CMK (cell line): ENCODE data around the gene TNS2.
A peak's percentile ranks its signal among the peaks of the same experiment; 100 is the strongest.
"Not testable (repeated sequence)": the region's sequence is repeated elsewhere in the genome, so short reads cannot be mapped to it uniquely, and the experiment has no call there.

Experiments
- DNase-seq: peaks from one replicate; pipeline ENCODE4 v3.0.0-alpha.2; 2010; ENCODE audit warnings: low read depth

The TNS2 gene

GRCh38 chr12:53096089-53096741 is 46.4 kb downstream of the TNS2 start:
- DNase-seq: no peak

- no peak for DNase-seq
Measured at GRCh38 chr12:53096759-53097158, 46.9 kb downstream of the TNS2 start.

GRCh38 chr12:53097207-53097563 is 47.3 kb downstream of the TNS2 start:
- no peak for DNase-seq

GRCh38 chr12:53097564-53098353 is 47.9 kb downstream of the TNS2 start, which contains the start of gene IGFBP6:
Gene IGFBP6, plus strand, starts transcription at chr12:53097667. Its CDS starts 51 bp downstream, at chr12:53097718.
- peak; percentile 62 for DNase-seq

- DNase-seq: no peak
Measured at GRCh38 chr12:53098354-53098981, 48.6 kb downstream of the TNS2 start.

- peak; percentile 86 for DNase-seq
Measured at GRCh38 chr12:53099071-53099882, 49.4 kb downstream of the TNS2 start.

- no peak for DNase-seq
Measured at GRCh38 chr12:53100466-53101151, 50.7 kb downstream of the TNS2 start.

GRCh38 chr12:53101266-53101665 is 51.4 kb downstream of the TNS2 start:
- DNase-seq: no peak

GRCh38 chr12:53101931-53102781 is 52.3 kb downstream of the TNS2 start:
- no peak for DNase-seq

- DNase-seq: no peak
Measured at GRCh38 chr12:53102883-53103807, 53.3 kb downstream of the TNS2 start, which contains the start of gene SOAT2. Gene SOAT2, plus strand, starts transcription at chr12:53103486. Its CDS starts 92 bp downstream, at chr12:53103578.

GRCh38 chr12:53103860-53104305 is 54.0 kb downstream of the TNS2 start:
- DNase-seq: peak; percentile 82

GRCh38 chr12:53105256-53105655 is 55.4 kb downstream of the TNS2 start:
- no peak for DNase-seq

GRCh38 chr12:53105712-53106439 is 56.0 kb downstream of the TNS2 start:
- DNase-seq: no peak

- no peak for DNase-seq
Measured at GRCh38 chr12:53107122-53107521, 57.3 kb downstream of the TNS2 start.

- DNase-seq: not testable (repeated sequence)
Measured at GRCh38 chr12:53112431-53112830, 62.6 kb downstream of the TNS2 start.

GRCh38 chr12:53113136-53113705 is 63.4 kb downstream of the TNS2 start:
- no peak for DNase-seq

GRCh38 chr12:53113951-53114350 is 64.1 kb downstream of the TNS2 start:
- no peak for DNase-seq
